Gastrocnemius medialis (tissue), 4 donors: ENCODE results near the gene WBP11.

ENCODE experiments used
- CTCF ChIP-seq, 5 experiments: fragments of 450-650 bp in 3 of 5; fragments of 200-600 bp in 2 of 5; sonication (generic) in 2 of 5; IDR thresholded peaks in 4 of 5; conservative IDR thresholded peaks in 1 of 5; 1 replicate in 4 of 5; 2 replicates in 1 of 5; pipeline ENCODE4 v1.5.1; 2016 to 2019; ENCODE audit warnings: antibody characterized with exemption in 5 of 5, mild to moderate bottlenecking in 3 of 5, moderate library complexity in 3 of 5
- POLR2A ChIP-seq, 2 donors: fragments of 450-650 bp; IDR thresholded peaks; one replicate each; pipeline ENCODE4 v1.6.1; 2017; ENCODE audit warnings: antibody characterized with exemption in 2 of 2, mild to moderate bottlenecking in 2 of 2, moderate library complexity in 2 of 2

DNA sequence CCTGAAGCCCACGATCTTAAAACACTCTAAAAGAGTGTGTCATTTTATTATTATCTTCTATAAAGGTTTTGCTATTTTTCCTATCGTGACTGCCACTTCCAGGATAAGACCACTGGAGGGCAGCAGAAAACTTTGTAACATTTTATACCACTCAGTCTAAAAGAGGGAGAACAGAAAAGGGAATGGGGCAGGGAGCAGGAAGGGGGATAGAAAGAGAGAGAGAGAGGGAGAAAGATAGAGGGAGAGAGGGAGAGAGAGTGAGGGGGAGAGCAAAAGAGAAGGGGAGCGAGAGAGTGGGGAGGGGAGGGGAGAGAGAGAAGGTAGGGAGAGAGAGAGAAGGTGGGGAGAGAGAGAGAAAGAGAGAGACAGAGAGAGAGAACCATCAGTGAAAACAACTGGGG lies 42.1 kb upstream of the WBP11 start:
- TF ChIP-seq POLR2A (IDR thresholded peaks at IDR 0.05) (no peak), CTCF (IDR thresholded peaks at IDR 0.05 in 4 of 5, conservative IDR thresholded peaks at IDR 0.05 in 1 of 5) (peak; percentile 68 to 76 (median 71))
